Esophagus squamous epithelium (tissue), 5 donors: ENCODE results near the gene OR7A10. TPM values are rescaled to one million over a fixed set of nuclear protein-coding genes. Genes with fewer than 3 reads are reported as not detected.

Source experiments
- DNase-seq: peaks from one replicate; lab custom pipeline; 2025; lab: John Stamatoyannopoulos, UW
- H3K27ac ChIP-seq, 4 donors: fragments of 200-600 bp; sonication (generic); one replicate each; pipeline ENCODE4 v1.5.1; 2016 to 2019; ENCODE audit warnings: mild to moderate bottlenecking in 1 of 4
- H3K27me3 ChIP-seq, 4 donors: fragments of 200-600 bp; sonication (generic); 1 replicate in 3 of 4; 2 replicates in 1 of 4; pipeline versions ENCODE4 v1.5.1 to v1.6.0; 2017 to 2021; ENCODE audit warnings: antibody characterized with exemption in 1 of 4
- H3K36me3 ChIP-seq, 3 donors: fragments of 200-600 bp; sonication (generic); one replicate each; pipeline ENCODE4 v1.5.1; 2016 to 2019
- H3K4me1 ChIP-seq, 3 donors: fragments of 200-600 bp; sonication (generic); one replicate each; pipeline ENCODE4 v1.5.1; 2017 to 2019
- H3K4me3 ChIP-seq, 4 donors: fragments of 200-600 bp; sonication (generic); 1 replicate in 3 of 4; 2 replicates in 1 of 4; pipeline ENCODE4 v1.5.1; 2016 to 2019; ENCODE audit warnings: mild to moderate bottlenecking in 2 of 4, moderate library complexity in 1 of 4
- H3K9me3 ChIP-seq, 3 donors: fragments of 200-600 bp; sonication (generic); one replicate each; pipeline ENCODE4 v1.5.1; 2016 to 2019
- POLR2A ChIP-seq, 4 donors: fragments of 450-650 bp; IDR thresholded peaks; one replicate each; pipeline ENCODE4 v1.6.1; 2017; ENCODE audit warnings: antibody characterized with exemption in 4 of 4, mild to moderate bottlenecking in 4 of 4, moderate library complexity in 3 of 4
- WGBS, 2 donors: methylation state at CpG; one replicate each; pipeline ENCODE4 v1.1.5; 2018; 5-methylcytosine and 5-hydroxymethylcytosine counted together
- intact Hi-C: fragments of 100-400 bp; cut with DNase I; formaldehyde crosslinking; loops from one replicate; pipeline ENCODE4 v1.15.0; 2022
- total RNA-seq, 4 donors: library from RNA; depleted of rRNA; stranded (reverse); fragments of >200 nt; gene quantifications; one replicate each; pipeline ENCODE4 v1.1.0, GENCODE V29; 2016
- TF ChIP-seq, protein P1 (sequence below), 6 experiments: fragments of 450-650 bp in 4 of 6; fragments of 200-600 bp in 2 of 6; sonication (generic) in 2 of 6; IDR thresholded peaks; one replicate each; pipeline ENCODE4 v1.5.1; 2016 to 2019; ENCODE audit warnings: antibody characterized with exemption in 6 of 6, mild to moderate bottlenecking in 4 of 6, moderate library complexity in 4 of 6
- donor health status: DM: yes; HTN: yes; CAD: no.

Gene OR7A10
- total RNA-seq, 4 donors from 2014 or later: not detected

DNA sequence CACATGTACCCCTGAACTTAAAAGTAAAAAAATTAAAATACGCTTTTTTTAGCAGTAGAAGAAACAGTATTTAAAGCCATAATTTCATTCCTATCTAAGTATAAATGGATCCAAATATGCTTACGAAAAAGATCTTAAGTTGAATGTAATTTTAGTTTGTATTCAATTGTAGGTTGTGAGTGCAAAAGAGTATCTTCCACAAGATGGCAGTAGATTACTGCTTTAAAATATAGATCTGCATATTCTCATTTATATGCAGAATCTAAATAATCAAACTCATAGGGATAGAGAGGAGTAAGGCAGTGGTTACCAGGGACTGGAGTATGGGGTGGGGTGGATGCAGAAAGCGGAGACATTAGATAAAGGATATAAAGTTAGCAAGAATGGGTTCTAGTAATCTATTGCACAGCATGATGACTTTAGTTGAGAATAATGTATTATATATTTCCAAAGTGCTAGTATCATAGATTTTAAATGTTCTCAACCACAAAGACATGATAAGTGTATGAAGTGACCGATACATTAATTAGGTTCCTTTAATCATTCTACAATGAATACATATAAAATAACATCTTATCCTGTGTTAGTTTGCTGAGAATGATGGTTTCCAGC, 23.0 kb upstream of the OR7A10 start:
- no peaks in the 10 kb centered on the region for H3K36me3 ChIP-seq
- peaks cover 0 to 29% (median 0%) of the 10 kb centered on the region in 4 donors for H3K27me3 ChIP-seq
- no peaks in the 10 kb centered on the region for H3K4me1 ChIP-seq
- H3K9me3 ChIP-seq: no peaks in the 10 kb centered on the region
- no peak for DNase-seq
- no peak for TF ChIP-seq POLR2A (IDR thresholded peaks at IDR 0.05)
- TF ChIP-seq, protein P1, sequence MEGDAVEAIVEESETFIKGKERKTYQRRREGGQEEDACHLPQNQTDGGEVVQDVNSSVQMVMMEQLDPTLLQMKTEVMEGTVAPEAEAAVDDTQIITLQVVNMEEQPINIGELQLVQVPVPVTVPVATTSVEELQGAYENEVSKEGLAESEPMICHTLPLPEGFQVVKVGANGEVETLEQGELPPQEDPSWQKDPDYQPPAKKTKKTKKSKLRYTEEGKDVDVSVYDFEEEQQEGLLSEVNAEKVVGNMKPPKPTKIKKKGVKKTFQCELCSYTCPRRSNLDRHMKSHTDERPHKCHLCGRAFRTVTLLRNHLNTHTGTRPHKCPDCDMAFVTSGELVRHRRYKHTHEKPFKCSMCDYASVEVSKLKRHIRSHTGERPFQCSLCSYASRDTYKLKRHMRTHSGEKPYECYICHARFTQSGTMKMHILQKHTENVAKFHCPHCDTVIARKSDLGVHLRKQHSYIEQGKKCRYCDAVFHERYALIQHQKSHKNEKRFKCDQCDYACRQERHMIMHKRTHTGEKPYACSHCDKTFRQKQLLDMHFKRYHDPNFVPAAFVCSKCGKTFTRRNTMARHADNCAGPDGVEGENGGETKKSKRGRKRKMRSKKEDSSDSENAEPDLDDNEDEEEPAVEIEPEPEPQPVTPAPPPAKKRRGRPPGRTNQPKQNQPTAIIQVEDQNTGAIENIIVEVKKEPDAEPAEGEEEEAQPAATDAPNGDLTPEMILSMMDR (IDR thresholded peaks at IDR 0.05): peak in 5 of 6 experiments; percentile 14 to 56 (median 35)
- no peak overlapping the region for H3K4me3 ChIP-seq
- intact Hi-C loops: no loop called here
- WGBS, 2 donors: 65 to 71% methylated on average over 4 of the region's 4 CpGs
- H3K27ac ChIP-seq: no peak overlapping the region

DNA sequence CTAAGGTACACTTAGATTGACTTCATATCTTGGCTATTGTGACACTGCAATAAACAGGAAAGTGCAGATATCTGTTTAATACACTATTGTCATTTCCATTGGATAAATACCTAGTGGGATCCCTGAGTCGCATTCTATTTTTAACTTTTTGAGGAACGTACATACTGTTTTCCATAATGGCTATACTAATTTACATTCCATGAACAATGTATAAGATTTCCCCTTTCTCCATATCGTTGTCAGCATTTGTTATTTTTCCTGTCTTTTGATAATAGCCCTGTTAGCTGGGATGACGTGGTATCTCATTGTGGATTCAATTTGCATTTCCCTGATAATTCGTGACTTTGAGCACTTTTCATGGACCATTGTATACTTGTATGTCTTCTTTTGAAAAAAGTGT, 19.8 kb upstream of the OR7A10 start:
- H3K27me3 ChIP-seq: peaks cover 0 to 40% (median 0%) of the 10 kb centered on the region in 4 donors
- H3K27ac ChIP-seq: no peak overlapping the region
- no peak for DNase-seq
- H3K4me1 ChIP-seq: no peaks in the 10 kb centered on the region
- TF ChIP-seq, protein P1 (IDR thresholded peaks at IDR 0.05): no peak
- no peak for TF ChIP-seq POLR2A (IDR thresholded peaks at IDR 0.05)
- H3K36me3 ChIP-seq: no peaks in the 10 kb centered on the region
- intact Hi-C loops: no loop called here
- H3K4me3 ChIP-seq: no peak overlapping the region
- 63 to 73% methylated on average over 5 of the region's 5 CpGs for WGBS, 2 donors
- H3K9me3 ChIP-seq: no peaks in the 10 kb centered on the region

DNA sequence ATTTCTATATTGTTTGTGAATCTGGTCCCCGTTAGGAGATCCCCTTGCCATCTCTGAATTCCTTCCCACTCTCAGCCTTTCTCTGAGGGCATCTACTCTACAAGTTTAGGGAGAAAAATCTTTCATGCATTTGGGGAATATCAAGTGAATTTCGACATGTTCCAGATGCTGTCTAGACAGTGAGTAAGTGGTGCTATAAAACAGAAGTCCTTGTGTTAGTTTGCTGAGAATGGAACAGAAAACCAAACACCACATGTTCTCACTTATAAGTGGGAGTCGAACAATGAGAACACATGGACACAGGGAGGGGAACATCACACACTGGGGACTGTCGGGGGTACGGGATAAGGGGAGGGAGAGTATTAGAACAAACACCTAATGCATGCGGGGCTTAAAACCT, 5.1 kb downstream of the OR7A10 start:
- no peak for TF ChIP-seq POLR2A (IDR thresholded peaks at IDR 0.05)
- Histone ChIP-seq H3K36me3 (no peaks in the 10 kb centered on the region), H3K4me3 (no peak overlapping the region), H3K27ac (no peak overlapping the region), H3K4me1 (peaks cover 0 to 4% (median 0%) of the 10 kb centered on the region in 3 donors), H3K9me3 (no peaks in the 10 kb centered on the region), H3K27me3 (peaks cover 0 to 41% (median 0%) of the 10 kb centered on the region in 4 donors)
- intact Hi-C loops: no loop called here
- WGBS, 2 donors: 57 to 62% methylated on average over 6 of the region's 6 CpGs
- DNase-seq: no peak

DNA sequence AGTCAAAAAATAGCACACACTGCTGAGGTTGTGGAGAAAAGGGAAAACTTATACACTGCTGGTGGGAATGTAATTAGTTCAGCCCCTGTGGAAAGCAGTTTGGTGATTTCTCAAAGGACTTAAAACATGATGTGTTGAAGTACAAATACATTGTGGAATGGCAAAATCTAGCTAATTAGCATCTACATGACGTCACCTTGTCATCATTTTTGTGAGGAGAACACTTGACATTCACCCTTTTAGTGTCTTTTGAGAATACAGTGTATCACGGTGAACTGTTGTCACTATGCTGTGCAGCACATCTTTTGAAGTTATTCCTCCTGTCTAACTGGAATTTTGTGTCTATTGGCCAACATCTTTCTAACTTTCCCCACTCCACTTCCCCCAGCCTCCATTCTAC, 5.6 kb downstream of the OR7A10 start:
- TF ChIP-seq, protein P1 (IDR thresholded peaks at IDR 0.05): no peak
- no peak for TF ChIP-seq POLR2A (IDR thresholded peaks at IDR 0.05)
- H3K27ac ChIP-seq: no peak overlapping the region
- 49 to 58% methylated on average over 2 of the region's 2 CpGs for WGBS, 2 donors
- DNase-seq: no peak
- intact Hi-C loops: no loop called here
- H3K4me1 ChIP-seq: peaks cover 0 to 4% (median 0%) of the 10 kb centered on the region in 3 donors
- H3K4me3 ChIP-seq: no peak overlapping the region
- no peaks in the 10 kb centered on the region for H3K36me3 ChIP-seq
- peaks cover 0 to 37% (median 0%) of the 10 kb centered on the region in 4 donors for H3K27me3 ChIP-seq
- H3K9me3 ChIP-seq: no peaks in the 10 kb centered on the region

DNA sequence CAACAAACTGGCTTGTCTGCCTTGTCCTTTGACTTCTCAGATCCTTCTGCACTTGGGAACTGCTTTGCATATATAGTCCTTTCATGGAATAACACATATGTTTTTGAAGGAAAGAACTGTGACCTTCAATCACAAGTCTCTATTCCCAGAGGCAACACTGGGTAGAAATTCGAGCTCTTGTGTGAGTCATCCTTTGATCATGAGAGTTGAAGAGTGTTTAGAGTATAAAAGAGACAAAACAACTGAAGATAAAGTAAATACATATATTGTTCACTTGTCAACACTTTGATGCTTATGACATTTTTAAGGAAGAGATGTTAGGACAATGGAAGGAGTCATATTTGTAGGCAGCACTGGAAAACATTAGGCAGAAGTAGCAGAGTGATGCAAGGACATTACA, 8.5 kb downstream of the OR7A10 start:
- Histone ChIP-seq H3K4me3 (no peak overlapping the region), H3K27me3 (peaks cover 0 to 25% (median 0%) of the 10 kb centered on the region in 4 donors), H3K27ac (no peak overlapping the region), H3K9me3 (no peaks in the 10 kb centered on the region), H3K36me3 (no peaks in the 10 kb centered on the region), H3K4me1 (peaks cover 0 to 11% (median 0%) of the 10 kb centered on the region in 3 donors)
- intact Hi-C loops: no loop called here
- 5 to 29% methylated on average over 1 of the region's 1 CpG for WGBS, 2 donors
- no peak for DNase-seq
- no peak for TF ChIP-seq POLR2A (IDR thresholded peaks at IDR 0.05)
- TF ChIP-seq, protein P1 (IDR thresholded peaks at IDR 0.05): no peak
